HCT116 (cell line): Measurements from ENCODE around the gene ATN1. TPM values are rescaled to one million over a fixed set of nuclear protein-coding genes. Genes with fewer than 3 reads are reported as not detected.
A peak's percentile ranks its signal among the peaks of the same experiment; 100 is the strongest.
"Not testable (repeated sequence)": the region's sequence is repeated elsewhere in the genome, so short reads cannot be mapped to it uniquely, and the experiment has no call there.

Experiments
- ATAC-seq: fragments of 200-7000 bp; cut with Tn5 transposase; 2 replicates; pipeline ENCODE4 v1.9.1; 2020; ENCODE audit warnings: mild to moderate bottlenecking, moderate library complexity
- BruUV-seq: library from RNA; stranded (reverse); fragments of 400-500 nt; replicated peaks from 2 replicates; lab custom pipeline; 2021; lab: Mats Ljungman, UMichigan
- CTCF ChIA-PET: fragments of 300-600 bp; sonication (Branson Sonifier 250); formaldehyde crosslinking; loops from one replicate; lab custom pipeline; 2021; ENCODE audit warnings: antibody characterized with exemption; lab: Charles Lee
- POLR2A ChIA-PET: fragments of 300-600, 350-600 bp; sonication (Branson Sonifier 250); formaldehyde crosslinking; loops from one replicate; lab custom pipeline; 2021; ENCODE audit warnings: antibody characterized with exemption; lab: Charles Lee
- RAD21 ChIA-PET, 2 experiments: fragments of 300-600 bp; sonication (Branson Sonifier 250); formaldehyde crosslinking; loops; one replicate each; lab custom pipeline; 2023; ENCODE audit warnings: low total read pairs in 2 of 2; ENCODE audit not compliant: uncharacterized antibody in 2 of 2, unreplicated experiment in 2 of 2, low non-redundant PET in 1 of 2; lab: Charles Lee
- DNase-seq: peaks from one replicate; pipeline ENCODE4 v3.0.0-alpha.2; 2010; ENCODE audit warnings: low read depth, low spot score
- H2AFZ ChIP-seq: fragments of 200-600 bp; shearing (Covaris generic), sonication (generic); 2 replicates; pipeline ENCODE4 v1.6.1; 2017; ENCODE audit warnings: low read depth, mixed run types, mixed read lengths, antibody characterized with exemption, low read length; ENCODE audit not compliant: poor library complexity, severe bottlenecking
- H3K27ac ChIP-seq: 2 replicates; pipeline ENCODE4 v1.5.1; 2012; ENCODE audit warnings: low read depth, low read length
- H3K27me3 ChIP-seq: fragments of 200-600 bp; sonication (generic); 2 replicates; pipeline ENCODE4 v1.6.1; 2016; ENCODE audit warnings: mixed run types, low read length, mixed read lengths; ENCODE audit not compliant: insufficient read depth
- H3K36me3 ChIP-seq, 2 experiments: fragments of 200-500 bp in 1 of 2; fragments of 200-600 bp in 1 of 2; sonication (Bioruptor generic) in 1 of 2; sonication (generic) in 1 of 2; 2 replicates each; pipeline versions ENCODE4 v1.5.1 to v1.6.1; 2014 to 2016; ENCODE audit warnings: low read length in 2 of 2, inconsistent platforms in 1 of 2, mixed read lengths in 1 of 2, mixed run types in 1 of 2; ENCODE audit not compliant: insufficient read depth in 2 of 2, control insufficient read depth in 1 of 2
- H3K4me1 ChIP-seq, 2 experiments: fragments of 200-600 bp in 1 of 2; sonication (generic) in 1 of 2; 2 replicates each; pipeline versions ENCODE4 v1.5.1 to v1.6.1; 2012 to 2017; ENCODE audit warnings: low read length in 2 of 2, inconsistent platforms in 1 of 2, mild to moderate bottlenecking in 1 of 2, mixed read lengths in 1 of 2, mixed run types in 1 of 2, moderate library complexity in 1 of 2; ENCODE audit not compliant: insufficient read depth in 2 of 2, control insufficient read depth in 1 of 2
- H3K4me2 ChIP-seq: fragments of 200-600 bp; sonication (generic); 2 replicates; pipeline ENCODE4 v1.6.1; 2017; ENCODE audit warnings: mixed run types, low read length, mixed read lengths
- H3K4me3 ChIP-seq, 2 experiments: fragments of 200-600 bp in 1 of 2; sonication (generic) in 1 of 2; replicated peaks in 1 of 2; 2 replicates each; pipeline ENCODE4 v1.5.1; 2011 to 2016; ENCODE audit warnings: low read length in 2 of 2, control low read depth in 1 of 2, low read depth in 1 of 2, mild to moderate bottlenecking in 1 of 2, mixed read lengths in 1 of 2, mixed run types in 1 of 2
- H3K79me2 ChIP-seq: fragments of 200-600 bp; sonication (generic); 2 replicates; pipeline ENCODE4 v1.6.1; 2017; ENCODE audit warnings: mild to moderate bottlenecking, mixed run types, low read length, moderate library complexity, mixed read lengths; ENCODE audit not compliant: insufficient read depth
- H3K9ac ChIP-seq: fragments of 200-600 bp; sonication (generic); 2 replicates; pipeline ENCODE4 v1.6.1; 2016; ENCODE audit warnings: low read length, mixed read lengths
- H3K9me2 ChIP-seq: fragments of 200-600 bp; sonication (generic), shearing (Covaris generic); 2 replicates; pipeline ENCODE4 v1.6.1; 2017; ENCODE audit warnings: mixed run types, mild to moderate bottlenecking, moderate library complexity; ENCODE audit not compliant: insufficient read depth
- H3K9me3 ChIP-seq, 2 experiments: fragments of 200-500 bp in 1 of 2; fragments of 200-600 bp in 1 of 2; sonication (Bioruptor generic) in 1 of 2; sonication (generic) in 1 of 2; 2 replicates each; pipeline ENCODE4 v1.6.1; 2014 to 2017; ENCODE audit warnings: low read length in 2 of 2, mixed read lengths in 2 of 2, inconsistent platforms in 1 of 2, low read depth in 1 of 2, mild to moderate bottlenecking in 1 of 2, mixed run types in 1 of 2, moderate library complexity in 1 of 2; ENCODE audit not compliant: control insufficient read depth in 1 of 2, insufficient read depth in 1 of 2
- H4K20me1 ChIP-seq: fragments of 200-600 bp; sonication (generic), shearing (Covaris generic); 2 replicates; pipeline ENCODE4 v1.6.1; 2017; ENCODE audit warnings: mixed run types, mild to moderate bottlenecking, moderate library complexity; ENCODE audit not compliant: insufficient read depth
- CBX3 ChIP-seq: IDR thresholded peaks from 2 replicates; pipeline ENCODE4 v1.6.1; 2012; ENCODE audit warnings: low read depth
- CTCF ChIP-seq, 3 experiments: fragments of 200-600 bp in 1 of 3; sonication (generic) in 1 of 3; IDR thresholded peaks in 2 of 3; conservative IDR thresholded peaks in 1 of 3; 2 replicates each; pipeline ENCODE4 v1.5.1; 2012 to 2017; ENCODE audit warnings: low read depth in 2 of 3, low read length in 2 of 3, antibody characterized with exemption in 1 of 3, borderline replicate concordance in 1 of 3, control low read depth in 1 of 3, mild to moderate bottlenecking in 1 of 3, mixed read lengths in 1 of 3, mixed run types in 1 of 3, moderate library complexity in 1 of 3; ENCODE audit not compliant: insufficient read depth in 1 of 3
- ELF1 ChIP-seq: IDR thresholded peaks from 2 replicates; pipeline ENCODE4 v1.6.1; 2012; ENCODE audit warnings: low read depth, borderline replicate concordance
- EZH2 ChIP-seq: fragments of 200-600 bp; sonication (generic); IDR thresholded peaks from 2 replicates; pipeline ENCODE4 v1.6.1; 2017; ENCODE audit warnings: antibody characterized with exemption, mixed run types
- EZH2phosphoT487 ChIP-seq: fragments of 200-600 bp; IDR thresholded peaks from 2 replicates; pipeline ENCODE4 v1.6.1; 2018; ENCODE audit warnings: antibody characterized with exemption, borderline replicate concordance
- FOSL1 ChIP-seq: IDR thresholded peaks from 2 replicates; pipeline ENCODE4 v1.6.1; 2012; ENCODE audit warnings: low read depth
- JUND ChIP-seq: IDR thresholded peaks from 2 replicates; pipeline ENCODE4 v1.6.1; 2012
- MAX ChIP-seq: IDR thresholded peaks from 2 replicates; pipeline ENCODE4 v1.6.1; 2012
- POLR2A ChIP-seq: IDR thresholded peaks from 2 replicates; pipeline ENCODE4 v1.7.0; 2011; ENCODE audit warnings: borderline replicate concordance; ENCODE audit not compliant: insufficient read depth, insufficient read length; ENCODE audit errors: extremely low read depth
- POLR2AphosphoS5 ChIP-seq: IDR thresholded peaks from 2 replicates; pipeline ENCODE4 v1.6.1; 2011; ENCODE audit warnings: mild to moderate bottlenecking, low read depth, low read length, moderate library complexity
- RAD21 ChIP-seq: IDR thresholded peaks from 2 replicates; pipeline ENCODE4 v1.6.1; 2012; ENCODE audit warnings: low read depth, mild to moderate bottlenecking
- SIN3A ChIP-seq: IDR thresholded peaks from 2 replicates; pipeline ENCODE4 v1.6.1; 2012; ENCODE audit warnings: low read depth
- SP1 ChIP-seq: IDR thresholded peaks from 2 replicates; pipeline ENCODE4 v1.6.1; 2012; ENCODE audit warnings: low read depth
- SRF ChIP-seq: IDR thresholded peaks from 2 replicates; pipeline ENCODE4 v1.6.1; 2012; ENCODE audit warnings: low read depth
- TCF7L2 ChIP-seq: IDR thresholded peaks from 2 replicates; pipeline ENCODE4 v1.7.0; 2011; ENCODE audit warnings: borderline replicate concordance, inconsistent platforms; ENCODE audit not compliant: insufficient read depth, insufficient read length; ENCODE audit errors: extremely low read depth
- YY1 ChIP-seq: IDR thresholded peaks from 2 replicates; pipeline ENCODE4 v1.6.1; 2011; ENCODE audit warnings: low read length, low read depth, moderate library complexity, mild to moderate bottlenecking; ENCODE audit not compliant: insufficient replicate concordance; ENCODE audit errors: extremely low read depth
- ZFX ChIP-seq: fragments of 450-650 bp; IDR thresholded peaks from 2 replicates; pipeline ENCODE4 v1.6.1; 2017
- ZNF274 ChIP-seq: fragments of 200-500 bp; sonication (Bioruptor generic); IDR thresholded peaks from 2 replicates; pipeline ENCODE4 v1.6.1; 2014; ENCODE audit warnings: mild to moderate bottlenecking, low read depth, low read length, inconsistent platforms
- intact Hi-C: fragments of 100-400 bp; cut with micrococcal nuclease; formaldehyde crosslinking; loops from 2 replicates; pipeline ENCODE4 v1.10.0; 2022
- total RNA-seq: library from RNA; stranded (reverse); gene quantifications from one replicate; pipeline ENCODE4 v1.2.1, GENCODE V29; 2021; ENCODE audit not compliant: unreplicated experiment

ATN1 gene
- total RNA-seq, 1 experiment from 2014 or later = 104 TPM

GRCh38 chr12:6879824-6880223 is 47.9 kb upstream of the ATN1 start:
- H3K79me2 ChIP-seq, H3K4me3 ChIP-seq, intact Hi-C loops, H3K9ac ChIP-seq, H2AFZ ChIP-seq, H3K9me2 ChIP-seq, H3K9me3 ChIP-seq, RAD21 ChIA-PET, DNase-seq, H3K27me3 ChIP-seq, H4K20me1 ChIP-seq, H3K36me3 ChIP-seq, BruUV-seq, ATAC-seq: not testable (repeated sequence)
- POLR2A ChIA-PET = interaction anchor here (1.0 to 1.2 kb wide), 2 partner anchors 46 to 64 kb away, joined by 3 to 6 read pairs; partner anchors contain the start of genes C12orf57 and RNU7-1
- Histone ChIP-seq H3K4me2 (peak overlapping the region; percentile 21; the same call in 1 of the 2 replicates), H3K4me1 (peaks cover 12 to 22% of the 10 kb centered on the region in 2 experiments), H3K27ac (peak overlapping the region; percentile 58; the same call in 1 of the 2 replicates)
- CTCF ChIA-PET = interaction anchor here (0.6 to 4.2 kb wide), 2 partner anchors 11 to 120 kb away, joined by 3 to 24 read pairs; no protein-coding TSS in a partner anchor

- ChIA-PET RAD21 (no interaction called here), CTCF (interaction anchor here (2.5 to 4.2 kb wide), 3 partner anchors 8 to 11 kb away, joined by 7 to 24 read pairs (median 16); partner anchors contain the start of gene SPSB2)
- TF ChIP-seq SRF = no peak
- TF ChIP-seq RAD21 = no peak
- TF ChIP-seq EZH2phosphoT487 = no peak
- no peak for TF ChIP-seq ELF1
- TF ChIP-seq JUND = no peak
- TF ChIP-seq YY1 = no peak
- no peak for TF ChIP-seq MAX
- TF ChIP-seq POLR2AphosphoS5 = no peak
- TF ChIP-seq TCF7L2 = no peak
- no peak for TF ChIP-seq FOSL1
- TF ChIP-seq SIN3A = no peak
- no peak for TF ChIP-seq ZNF274
- TF ChIP-seq CBX3 = no peak
- no peak for TF ChIP-seq SP1
- TF ChIP-seq EZH2 = no peak
- no peak for TF ChIP-seq CTCF (IDR thresholded peaks at IDR 0.05 in 2 of 3, conservative IDR thresholded peaks at IDR 0.05 in 1 of 3; ENCODE audit: borderline replicate concordance in 1 of 3, insufficient read depth in 1 of 3, low read depth in 2 of 3, low read length in 2 of 3)
- TF ChIP-seq ZFX = no peak
- TF ChIP-seq POLR2A = no peak
Measured at GRCh38 chr12:6883252-6883651, 44.5 kb upstream of the ATN1 start.

More at GRCh38 chr12:6883252-6883651, 44.5 kb upstream of the ATN1 start:
- POLR2A ChIA-PET = no interaction called here
- Histone ChIP-seq H4K20me1 (no peaks in the 10 kb centered on the region), H3K9me3 (no peaks in the 10 kb centered on the region), H3K4me3 (no peak overlapping the region), H3K9me2 (no peaks in the 10 kb centered on the region), H3K4me1 (peaks cover 12 to 22% of the 10 kb centered on the region in 2 experiments), H3K27ac (no peak overlapping the region), H3K27me3 (no peaks in the 10 kb centered on the region), H3K36me3 (peaks cover 0 to 4% of the 10 kb centered on the region in 2 experiments; a peak in 1 of 4 replicates), H2AFZ (no peak overlapping the region), H3K79me2 (no peaks in the 10 kb centered on the region), H3K4me2 (no peak overlapping the region), H3K9ac (no peak overlapping the region)
- no TSS peak for BruUV-seq
- ATAC-seq = no peak
- no peak for DNase-seq
- intact Hi-C loops = no loop called here
